Thoracic aorta (tissue), 2 donors: Measurements from ENCODE around the gene ACADM. TPM values are rescaled to one million over a fixed set of nuclear protein-coding genes. Genes with fewer than 3 reads are reported as not detected.

Experiments
- ATAC-seq: fragments of 150-250 bp; one replicate; pipeline ENCODE4 v1.8.0; 2017; ENCODE audit warnings: low read depth; ENCODE audit not compliant: insufficient number of reproducible peaks, low FRiP score
- DNase-seq: peaks from one replicate; pipeline ENCODE4 v3.0.0-alpha.2; 2020; ENCODE audit warnings: low spot score
- H3K27ac ChIP-seq, 2 donors: fragments of 200-600 bp; sonication (generic); 1 replicate in 1 of 2; 2 replicates in 1 of 2; pipeline ENCODE4 v1.5.1; 2016; ENCODE audit warnings: mild to moderate bottlenecking in 2 of 2, moderate library complexity in 2 of 2
- H3K27me3 ChIP-seq: fragments of 200-600 bp; sonication (generic); replicated peaks from 2 replicates; pipeline ENCODE4 v1.6.0; 2016; ENCODE audit warnings: mild to moderate bottlenecking; ENCODE audit not compliant: insufficient read depth
- H3K36me3 ChIP-seq: fragments of 200-600 bp; sonication (generic); one replicate; pipeline ENCODE4 v1.5.1; 2016
- H3K4me1 ChIP-seq, 2 donors: fragments of 200-600 bp; sonication (generic); 1 replicate in 1 of 2; 2 replicates in 1 of 2; pipeline versions ENCODE4 v1.5.1 to v1.6.0; 2016; ENCODE audit warnings: low read depth in 2 of 2, mild to moderate bottlenecking in 1 of 2; ENCODE audit not compliant: control insufficient read depth in 1 of 2
- H3K4me3 ChIP-seq: fragments of 200-600 bp; sonication (generic); 2 replicates; pipeline ENCODE4 v1.5.1; 2016; ENCODE audit warnings: mild to moderate bottlenecking
- H3K9me3 ChIP-seq: fragments of 200-600 bp; sonication (generic); 2 replicates; pipeline ENCODE4 v1.5.1; 2016
- CTCF ChIP-seq: fragments of 200-600 bp; sonication (generic); IDR thresholded peaks from one replicate; pipeline ENCODE4 v1.5.1; 2019; ENCODE audit warnings: antibody characterized with exemption
- total RNA-seq, 2 donors: library from RNA; depleted of rRNA; stranded (reverse); fragments of >200 nt; gene quantifications; one replicate each; pipeline versions ENCODE4 v1.1.0 to v1.2.3, GENCODE V29; 2016

Gene ACADM
- total RNA-seq, 2 donors from 2014 or later: 22.3 to 29.3 TPM

- no peak for DNase-seq
- no peak for ATAC-seq
- peaks cover 17% of the 10 kb centered on the region for H3K36me3 ChIP-seq
- TF ChIP-seq CTCF: no peak
- no peak overlapping the region for H3K4me3 ChIP-seq
- H3K27ac ChIP-seq: no peak overlapping the region
- no peaks in the 10 kb centered on the region for H3K27me3 ChIP-seq
- H3K9me3 ChIP-seq: no peaks in the 10 kb centered on the region
- H3K4me1 ChIP-seq: peaks cover 8 to 22% of the 10 kb centered on the region in 2 donors
These were observed 7.4 kb downstream of the ACADM start for GRCh38 chr1:75731881-75732280.

- DNase-seq (no peak), ATAC-seq (no peak)
- no peak for TF ChIP-seq CTCF
- no peaks in the 10 kb centered on the region for H3K27me3 ChIP-seq
- no peaks in the 10 kb centered on the region for H3K9me3 ChIP-seq
- H3K36me3 ChIP-seq: peaks cover 17% of the 10 kb centered on the region
- no peak overlapping the region for H3K4me3 ChIP-seq
- peaks cover under 1 to 14% of the 10 kb centered on the region in 2 donors for H3K4me1 ChIP-seq
- H3K27ac ChIP-seq: no peak overlapping the region
These were observed 8.2 kb downstream of the ACADM start for GRCh38 chr1:75732703-75733102.

GRCh38 chr1:75733661-75734060, 9.2 kb downstream of the ACADM start:
- Histone ChIP-seq H3K9me3 (no peaks in the 10 kb centered on the region), H3K27me3 (no peaks in the 10 kb centered on the region), H3K36me3 (peaks cover 22% of the 10 kb centered on the region), H3K4me1 (peaks cover 0 to 10% of the 10 kb centered on the region in 2 donors), H3K27ac (no peak overlapping the region), H3K4me3 (no peak overlapping the region)
- no peak for TF ChIP-seq CTCF
- DNase-seq (no peak), ATAC-seq (no peak)

DNA sequence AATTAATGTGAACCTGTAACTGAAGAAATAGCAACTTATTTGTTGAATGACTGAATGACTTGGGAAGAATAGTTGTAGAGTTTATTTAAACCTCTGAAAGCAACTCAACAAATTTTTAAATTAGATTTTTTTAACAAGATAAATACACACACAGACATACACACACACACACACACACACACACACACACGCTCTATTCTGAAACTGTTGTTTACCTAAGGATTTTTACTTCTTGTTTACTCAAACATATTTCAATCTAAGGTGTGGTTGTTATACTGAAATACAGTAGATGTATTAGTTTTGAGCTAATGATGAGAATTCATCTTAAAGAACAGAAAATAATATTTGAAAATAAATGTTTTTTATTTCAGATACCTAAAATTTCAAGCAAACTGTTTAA, 11.5 kb downstream of the ACADM start:
- no peaks in the 10 kb centered on the region for H3K9me3 ChIP-seq
- no peak for ATAC-seq

GRCh38 chr1:75742047-75742625, 17.6 kb downstream of the ACADM start:
- DNase-seq (no peak), ATAC-seq (no peak)
- no peak overlapping the region for H3K4me3 ChIP-seq
- no peaks in the 10 kb centered on the region for H3K27me3 ChIP-seq
- H3K27ac ChIP-seq: no peak overlapping the region
- peaks cover 49% of the 10 kb centered on the region for H3K36me3 ChIP-seq
- no peaks in the 10 kb centered on the region for H3K4me1 ChIP-seq
- H3K9me3 ChIP-seq: no peaks in the 10 kb centered on the region
- TF ChIP-seq CTCF: no peak

More for the DNA sequence above, 11.5 kb downstream of the ACADM start:
- H3K36me3 ChIP-seq: peaks cover 34% of the 10 kb centered on the region
- H3K4me3 ChIP-seq: no peak overlapping the region
- no peak for TF ChIP-seq CTCF
- H3K27me3 ChIP-seq: no peaks in the 10 kb centered on the region
- H3K27ac ChIP-seq: no peak overlapping the region
- DNase-seq: no peak
- peaks cover 0 to 10% of the 10 kb centered on the region in 2 donors for H3K4me1 ChIP-seq
